ENCODE results near the gene MRPL42. TPM values are rescaled to one million over a fixed set of nuclear protein-coding genes. Genes with fewer than 3 reads are reported as not detected.
"Not testable (repeated sequence)": the region's sequence is repeated elsewhere in the genome, so short reads cannot be mapped to it uniquely, and the experiment has no call there.

Gene MRPL42
- total RNA-seq, 1 donor from 2014 or later = 82.8 TPM

DNA sequence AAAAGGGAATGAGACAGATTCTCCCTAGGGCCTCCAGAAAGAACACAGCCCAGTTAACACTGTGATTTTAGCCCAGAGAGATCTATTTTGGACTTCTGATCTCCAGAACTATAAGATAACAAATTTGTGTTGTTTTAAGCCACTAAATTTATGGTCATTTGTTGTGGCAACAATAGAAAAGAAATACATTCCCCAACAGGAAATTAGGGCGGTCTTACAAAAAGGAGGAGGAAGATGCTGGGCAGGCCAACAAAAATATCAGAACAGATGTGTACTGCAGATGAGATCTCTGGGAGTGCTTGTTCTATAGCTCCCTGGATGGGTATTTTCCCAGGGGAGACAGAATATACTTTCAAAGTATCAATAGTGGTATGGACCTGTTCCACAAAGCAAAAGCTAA is 73.2 kb downstream of the MRPL42 start:
- DNase-seq (ENCODE audit: low spot score) = peak; percentile 29

DNA sequence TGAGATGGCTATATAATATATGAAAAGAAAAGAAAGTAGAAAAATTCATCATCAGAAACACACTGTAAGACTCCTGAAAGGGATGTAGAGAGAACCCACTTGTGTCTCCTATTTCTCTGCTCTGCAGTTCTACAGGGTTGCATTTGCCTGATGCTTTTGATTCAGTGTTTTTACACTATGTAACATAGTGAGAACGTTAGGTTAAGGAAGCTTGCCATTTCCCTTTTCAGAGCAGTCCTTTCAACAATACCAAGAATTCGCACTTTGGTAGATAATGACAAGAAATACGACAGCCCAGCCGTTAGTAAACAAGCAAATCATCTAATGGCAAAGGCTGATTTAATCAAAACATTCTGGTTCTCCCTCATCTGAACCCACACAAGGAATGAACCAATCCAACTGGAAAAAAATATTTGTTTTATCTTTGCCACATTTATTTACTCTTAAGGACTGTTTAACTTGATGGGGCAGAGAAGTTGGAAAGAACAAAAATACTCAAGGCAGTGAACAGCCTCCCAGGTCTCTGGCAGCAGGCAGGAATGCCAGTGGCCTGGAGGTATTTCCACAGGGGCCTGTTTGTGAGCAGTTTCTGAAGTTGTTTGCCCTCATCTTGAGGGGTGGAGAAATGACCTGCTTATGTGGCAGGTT is 74.4 kb downstream of the MRPL42 start:
- no peak for DNase-seq (ENCODE audit: low spot score)

DNA sequence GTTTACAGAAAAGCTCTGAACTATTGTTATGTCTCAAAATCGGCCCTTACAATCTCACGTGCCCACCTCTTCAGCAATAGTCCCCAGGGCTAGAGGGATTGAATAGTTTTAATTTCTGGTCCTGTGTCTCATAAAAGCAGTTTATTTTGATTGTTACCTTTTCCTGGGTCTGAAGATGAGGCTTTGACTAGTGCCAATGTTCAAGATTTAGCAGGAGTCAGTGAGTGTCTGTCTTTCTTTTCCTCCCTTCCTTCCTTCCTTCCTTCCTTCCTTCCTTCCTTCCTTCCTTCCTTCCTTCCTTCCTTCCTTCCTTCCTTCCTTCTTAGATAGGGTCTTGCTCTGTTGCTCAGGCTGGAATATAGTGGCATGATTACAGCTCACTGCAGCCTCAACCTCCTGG is 80.5 kb downstream of the MRPL42 start:
- DNase-seq (ENCODE audit: low spot score) = no peak

DNA sequence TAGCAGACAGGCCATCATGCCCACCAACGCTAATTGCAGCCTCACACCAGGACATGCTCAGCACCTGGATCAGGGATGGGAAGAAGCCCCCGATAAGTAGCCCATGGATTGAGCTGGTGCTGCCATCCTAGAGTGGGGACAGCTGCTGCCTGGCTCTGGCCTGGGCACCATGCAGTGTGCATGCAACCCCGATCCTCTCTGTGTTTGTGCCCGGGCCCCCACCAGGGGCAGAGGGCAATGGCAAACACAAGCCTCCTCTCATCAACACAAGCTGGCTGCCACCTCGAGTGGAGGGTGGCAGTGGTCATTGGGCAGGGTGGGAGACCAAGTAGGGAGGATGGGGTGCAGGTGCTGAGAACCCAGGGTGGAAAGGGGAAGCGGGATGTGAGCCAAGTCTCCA is 81.9 kb downstream of the MRPL42 start:
- no peak for DNase-seq (ENCODE audit: low spot score)

DNA sequence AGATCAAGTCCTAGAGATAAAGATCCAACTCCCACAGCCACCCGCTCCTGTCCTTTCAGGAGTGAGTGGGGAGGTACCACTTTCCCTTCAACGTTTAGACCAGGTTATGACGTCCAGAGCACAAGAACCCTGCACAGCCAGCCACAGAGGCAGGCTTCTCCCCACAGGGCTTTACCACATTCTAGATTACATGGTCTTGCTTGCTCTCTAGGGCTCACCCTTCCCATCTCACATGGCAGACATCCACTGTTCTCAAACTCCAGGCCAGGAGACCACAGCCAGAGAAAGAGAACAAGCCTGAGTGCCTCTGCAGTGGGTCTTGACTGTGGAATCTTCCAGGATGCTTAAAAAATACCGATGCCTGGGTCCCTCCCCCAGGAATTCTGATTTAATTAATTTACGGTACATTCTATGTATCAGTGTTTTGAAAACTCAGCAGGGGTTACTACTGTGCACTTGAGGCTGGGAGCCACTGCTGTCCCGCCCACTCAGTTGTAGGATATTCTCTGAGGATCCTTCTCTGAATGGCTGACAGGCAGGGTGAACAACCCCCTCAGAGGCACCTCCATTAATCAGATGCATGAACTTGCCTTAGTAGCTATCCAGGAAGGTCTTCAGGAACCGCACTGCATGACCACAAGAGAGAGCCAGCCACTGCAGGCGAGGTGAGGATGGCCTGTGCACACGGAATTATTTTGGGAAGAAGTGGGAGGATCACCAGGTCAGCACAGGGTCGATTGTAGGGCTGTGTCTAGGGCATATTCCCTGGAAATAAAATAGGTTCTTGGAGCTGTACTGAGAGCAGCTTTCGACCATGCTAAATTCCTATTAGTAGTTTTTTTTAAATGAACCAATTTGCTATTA is 83.7 kb downstream of the MRPL42 start:
- DNase-seq (ENCODE audit: low spot score) = no peak

DNA sequence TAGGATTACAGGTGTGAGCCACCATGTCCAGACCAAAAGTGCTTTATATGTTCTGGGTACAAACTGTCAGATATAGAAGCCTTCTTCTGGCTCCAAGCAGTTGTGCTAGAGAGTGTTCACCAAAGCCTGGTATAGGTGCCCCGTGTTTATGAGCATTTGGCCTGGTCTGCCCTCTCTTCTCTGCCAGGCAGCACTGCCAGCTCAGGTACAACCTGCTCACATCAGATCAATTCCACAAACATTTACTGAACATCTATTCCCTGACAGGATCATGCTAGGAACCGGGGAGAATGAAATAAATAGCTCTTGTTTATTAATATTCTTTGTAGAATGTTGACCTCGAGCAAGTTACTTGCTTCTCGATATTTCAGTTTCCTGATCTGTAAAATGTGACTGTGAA is 85.1 kb downstream of the MRPL42 start:
- DNase-seq (ENCODE audit: low spot score) = no peak

DNA sequence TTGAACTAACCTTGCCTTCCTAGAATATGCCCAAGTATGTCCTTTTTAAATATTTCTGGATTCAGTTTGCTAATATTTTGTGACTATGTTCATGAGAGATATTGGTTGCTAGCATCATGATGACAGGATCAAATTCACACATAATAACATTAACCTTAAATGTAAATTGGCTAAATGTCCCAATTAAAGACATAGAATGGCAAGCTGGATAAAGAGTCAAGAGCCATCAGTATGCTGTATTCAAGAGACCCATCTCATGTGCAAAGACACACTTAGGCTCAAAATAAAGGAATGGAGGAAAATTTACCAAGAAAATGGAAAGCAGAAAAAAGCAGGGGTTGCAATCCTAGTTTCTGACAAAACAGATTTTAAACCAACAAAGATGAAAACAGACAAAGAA is 90.6 kb downstream of the MRPL42 start:
- not testable (repeated sequence) for DNase-seq (ENCODE audit: low spot score)

DNA sequence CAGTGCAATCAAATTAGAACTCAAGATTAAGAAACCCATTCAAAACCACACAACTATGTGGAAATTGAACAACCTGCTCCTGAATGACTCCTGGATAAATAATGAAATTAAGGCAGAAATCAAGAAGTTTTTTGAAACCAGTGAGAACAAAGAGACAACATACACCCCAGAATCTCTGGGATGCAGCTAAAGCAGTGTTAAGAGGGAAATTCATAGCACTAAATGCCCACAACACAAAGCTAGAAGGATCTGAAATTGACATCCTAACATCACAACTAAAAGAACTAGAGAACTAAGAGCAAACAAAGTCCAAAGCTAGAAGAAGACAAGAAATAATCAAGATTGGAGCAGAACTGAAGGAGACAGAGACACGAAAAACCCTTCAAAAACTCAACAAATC is 91.4 kb downstream of the MRPL42 start:
- DNase-seq (ENCODE audit: low spot score) = not testable (repeated sequence)

DNA sequence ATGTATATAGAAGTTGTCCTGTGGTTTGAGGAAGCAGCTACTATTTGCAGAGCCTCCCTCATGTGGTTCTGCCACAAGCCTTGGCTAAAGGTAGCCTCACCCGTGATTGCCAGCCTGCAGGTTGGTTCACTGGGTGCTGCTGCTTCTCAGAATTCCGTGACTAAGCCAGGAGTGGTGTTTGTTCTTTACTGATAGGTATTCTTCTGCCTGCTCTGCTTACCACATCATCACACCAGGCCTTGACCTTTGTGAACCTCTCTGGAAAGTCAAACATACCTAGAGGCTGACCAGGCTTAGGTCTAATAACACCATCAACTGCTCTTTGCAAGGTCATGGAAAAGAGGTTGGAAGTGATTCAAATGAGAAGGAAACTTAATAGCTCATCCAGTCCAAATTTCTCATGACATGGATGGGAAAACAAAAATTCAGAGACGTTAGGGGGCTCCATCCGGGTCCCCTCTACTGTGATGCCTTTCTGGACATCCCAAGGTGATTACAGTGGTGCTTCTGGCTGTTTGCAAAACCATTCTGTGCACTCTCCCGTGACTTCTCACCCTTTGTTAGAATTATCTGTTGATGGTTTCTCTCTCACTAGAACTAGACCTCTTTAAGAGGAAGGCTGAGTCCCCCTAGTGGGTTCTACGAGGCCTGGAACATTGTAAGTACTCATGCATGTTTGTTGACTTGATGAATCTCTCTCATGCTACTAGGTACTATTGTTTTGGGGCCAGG is 96.7 kb downstream of the MRPL42 start:
- peak; percentile 21 for DNase-seq (ENCODE audit: low spot score)

DNA sequence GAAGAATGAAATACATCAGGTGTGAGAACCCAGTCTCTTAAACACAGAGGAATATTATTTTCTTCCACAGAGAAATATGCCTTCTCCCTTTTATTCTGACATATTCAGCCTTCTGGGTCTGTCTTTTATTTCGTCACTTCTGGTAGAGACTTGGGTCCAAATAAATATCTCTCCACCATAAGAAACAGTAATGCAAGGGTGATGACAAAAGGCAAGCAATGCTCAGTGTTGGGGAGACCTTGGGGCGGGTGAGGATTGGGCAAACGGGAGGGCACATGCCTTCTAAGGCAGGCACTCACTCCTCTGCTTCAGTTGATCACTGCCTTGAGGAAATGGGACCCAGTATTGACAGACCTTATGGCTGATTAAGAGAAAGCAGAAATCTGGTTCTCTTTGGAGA is 98.4 kb downstream of the MRPL42 start:
- no peak for DNase-seq (ENCODE audit: low spot score)

Other genes with a start within 250 kb of the MRPL42 start
- 87.2 TPM for gene NUDT4, start 89.6 kb upstream of the MRPL42 start, total RNA-seq (ENCODE audit: insufficient read depth, low replicate concordance)
- gene UBE2N, start 25.6 kb upstream of the MRPL42 start, total RNA-seq (ENCODE audit: insufficient read depth, low replicate concordance) = 68.1 TPM
- 32.0 TPM for gene SOCS2, start 105.2 kb downstream of the MRPL42 start, total RNA-seq (ENCODE audit: insufficient read depth, low replicate concordance)
- 30.3 TPM for gene CRADD, start 209.9 kb downstream of the MRPL42 start, total RNA-seq (ENCODE audit: insufficient read depth, low replicate concordance)

Data from umbilical cord (tissue), 2 donors.